A673 (cell line): ENCODE data around the gene SVOP.

Experiments
- EZH2 ChIP-seq: fragments of 200-600 bp; sonication (generic); IDR thresholded peaks from 2 replicates; pipeline ENCODE4 v1.6.1; 2017; ENCODE audit warnings: borderline replicate concordance, low read depth, mild to moderate bottlenecking, mixed read lengths, antibody characterized with exemption, low read length; ENCODE audit not compliant: poor library complexity, severe bottlenecking
- TF ChIP-seq, protein P1 (sequence below): fragments of 300-800, 200-600 bp; sonication (generic); conservative IDR thresholded peaks from 2 replicates; pipeline ENCODE4 v1.5.1; 2017; ENCODE audit warnings: low read depth, mild to moderate bottlenecking, antibody characterized with exemption, low read length, moderate library complexity, mixed read lengths

DNA sequence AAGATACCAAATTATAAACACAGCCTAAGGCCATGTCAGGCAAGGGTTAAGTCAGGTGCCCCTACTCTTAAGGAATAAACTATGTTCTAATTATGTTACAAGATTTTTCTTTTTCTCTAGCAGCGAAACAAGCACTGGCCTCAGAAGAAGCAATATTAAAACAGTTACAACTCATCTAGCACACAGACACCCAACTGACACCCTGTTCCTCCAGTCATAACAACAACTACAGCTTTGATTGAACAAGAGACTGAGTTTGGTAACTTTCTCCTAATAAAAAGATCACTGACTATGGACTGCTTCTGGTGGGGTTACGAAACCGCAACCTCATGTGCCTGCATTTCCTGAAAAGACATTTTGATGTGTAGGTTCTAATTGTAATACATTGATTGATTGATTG is 144.3 kb downstream of the SVOP start:
- TF ChIP-seq, protein P1, sequence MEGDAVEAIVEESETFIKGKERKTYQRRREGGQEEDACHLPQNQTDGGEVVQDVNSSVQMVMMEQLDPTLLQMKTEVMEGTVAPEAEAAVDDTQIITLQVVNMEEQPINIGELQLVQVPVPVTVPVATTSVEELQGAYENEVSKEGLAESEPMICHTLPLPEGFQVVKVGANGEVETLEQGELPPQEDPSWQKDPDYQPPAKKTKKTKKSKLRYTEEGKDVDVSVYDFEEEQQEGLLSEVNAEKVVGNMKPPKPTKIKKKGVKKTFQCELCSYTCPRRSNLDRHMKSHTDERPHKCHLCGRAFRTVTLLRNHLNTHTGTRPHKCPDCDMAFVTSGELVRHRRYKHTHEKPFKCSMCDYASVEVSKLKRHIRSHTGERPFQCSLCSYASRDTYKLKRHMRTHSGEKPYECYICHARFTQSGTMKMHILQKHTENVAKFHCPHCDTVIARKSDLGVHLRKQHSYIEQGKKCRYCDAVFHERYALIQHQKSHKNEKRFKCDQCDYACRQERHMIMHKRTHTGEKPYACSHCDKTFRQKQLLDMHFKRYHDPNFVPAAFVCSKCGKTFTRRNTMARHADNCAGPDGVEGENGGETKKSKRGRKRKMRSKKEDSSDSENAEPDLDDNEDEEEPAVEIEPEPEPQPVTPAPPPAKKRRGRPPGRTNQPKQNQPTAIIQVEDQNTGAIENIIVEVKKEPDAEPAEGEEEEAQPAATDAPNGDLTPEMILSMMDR = no peak
- TF ChIP-seq EZH2 = no peak
